HepG2 (cell line): Measurements from ENCODE around the gene PET100. TPM values are rescaled to one million over a fixed set of nuclear protein-coding genes. Genes with fewer than 3 reads are reported as not detected.

Experiments
- CCDC6 ChIP-seq: sonication (generic); formaldehyde crosslinking; IDR thresholded peaks from 2 replicates; pipeline ENCODE4 v1.8.1; 2022; ENCODE audit warnings: mild to moderate bottlenecking, missing genetic modification reagents, moderate library complexity
- JUN ChIP-seq: sonication (generic); formaldehyde crosslinking; IDR thresholded peaks from 2 replicates; pipeline ENCODE4 v1.4.0; 2020; ENCODE audit warnings: mild to moderate bottlenecking, missing genetic modification reagents
- KDM1A ChIP-seq: IDR thresholded peaks from 2 replicates; pipeline ENCODE4 v1.6.1; 2016; ENCODE audit warnings: missing compliant biosample characterization
- POLR2G ChIP-seq: fragments of 200-400 bp; formaldehyde crosslinking; IDR thresholded peaks from 2 replicates; pipeline ENCODE4 v1.6.1; 2018; ENCODE audit warnings: mild to moderate bottlenecking, low read depth, low read length, moderate library complexity
- SRSF1 ChIP-seq: fragments of 200-400 bp; formaldehyde crosslinking; optimal IDR thresholded peaks from 2 replicates; pipeline ENCODE3; 2017; ENCODE audit warnings: mild to moderate bottlenecking, low read depth, low read length, moderate library complexity
- ZBTB38 ChIP-seq: sonication (generic); formaldehyde crosslinking; IDR thresholded peaks from 2 replicates; pipeline ENCODE4 v1.5.1; 2020; ENCODE audit warnings: mild to moderate bottlenecking, missing genetic modification reagents
- ZBTB7A ChIP-seq: sonication (generic); formaldehyde crosslinking; IDR thresholded peaks from 2 replicates; pipeline ENCODE4 v1.8.0; 2022; ENCODE audit warnings: mild to moderate bottlenecking, missing genetic modification reagents
- ZNF350 ChIP-seq: sonication (generic); formaldehyde crosslinking; IDR thresholded peaks from 2 replicates; pipeline ENCODE4 v1.4.0; 2020; ENCODE audit warnings: mild to moderate bottlenecking, low read depth, missing genetic modification reagents, borderline replicate concordance
- ZNF383 ChIP-seq: sonication (generic); formaldehyde crosslinking; IDR thresholded peaks from 2 replicates; pipeline ENCODE4 v1.4.0; 2020; ENCODE audit warnings: missing genetic modification reagents, mild to moderate bottlenecking, borderline replicate concordance
- ZNF891 ChIP-seq: sonication (generic); formaldehyde crosslinking; IDR thresholded peaks from 2 replicates; pipeline ENCODE4 v1.5.0; 2020; ENCODE audit warnings: mild to moderate bottlenecking, missing genetic modification reagents
- polyA plus RNA-seq, 8 experiments: library from polyadenylated mRNA; depleted of rRNA in 3 of 8; stranded (reverse) in 7 of 8; unstranded in 1 of 8; fragments of >200 nt; fragmentation: Illumina TruSeq in 4 of 8; extraction: Trizol in 4 of 8; gene quantifications; 2 replicates each; pipeline versions ENCODE4 v1.2.1 to v1.2.3, GENCODE V29; 2011 to 2016; ENCODE audit warnings: low read depth in 4 of 8, missing spikeins in 1 of 8, mixed read lengths in 1 of 8; ENCODE audit not compliant: insufficient read depth in 1 of 8
- total RNA-seq, 5 experiments: library from RNA; depleted of rRNA; stranded (reverse); fragments of >200 nt; fragmentation: Illumina TruSeq; extraction: Trizol; gene quantifications; 2 replicates each; pipeline ENCODE4 v1.2.3, GENCODE V29; 2016; ENCODE audit warnings: low read depth in 1 of 5
- TF ChIP-seq, protein P1 (sequence below): sonication (generic); formaldehyde crosslinking; IDR thresholded peaks from 2 replicates; pipeline ENCODE4 v1.4.0; 2020; ENCODE audit warnings: missing genetic modification reagents
- TF ChIP-seq, protein P2 (sequence below): sonication (generic); formaldehyde crosslinking; IDR thresholded peaks from 2 replicates; pipeline ENCODE4 v1.8.0; 2022; ENCODE audit warnings: mild to moderate bottlenecking, missing genetic modification reagents, moderate library complexity
- TF ChIP-seq, protein P3 (sequence below): sonication (generic); formaldehyde crosslinking; IDR thresholded peaks from 2 replicates; pipeline ENCODE4; 2020; ENCODE audit warnings: missing genetic modification reagents, mild to moderate bottlenecking, borderline replicate concordance
- TF ChIP-seq, protein P4 (sequence below): sonication (generic); formaldehyde crosslinking; IDR thresholded peaks from 2 replicates; pipeline ENCODE4 v1.8.0; 2023; ENCODE audit warnings: mild to moderate bottlenecking, missing genetic modification reagents
- TF ChIP-seq, protein P5 (sequence below): sonication (generic); formaldehyde crosslinking; IDR thresholded peaks from 2 replicates; pipeline ENCODE4 v1.4.0; 2020; ENCODE audit warnings: missing genetic modification reagents, mild to moderate bottlenecking, borderline replicate concordance
- TF ChIP-seq, protein P6 (sequence below): sonication (generic); formaldehyde crosslinking; IDR thresholded peaks from 2 replicates; pipeline ENCODE4 v1.5.0; 2020; ENCODE audit warnings: mild to moderate bottlenecking, missing genetic modification reagents

Gene PET100
- total and polyA plus RNA-seq, 2 of the 13 experiments (the other 11 are each of a cell fraction or from before 2014, with no cell fraction given): 22.3 to 66.5 TPM

DNA sequence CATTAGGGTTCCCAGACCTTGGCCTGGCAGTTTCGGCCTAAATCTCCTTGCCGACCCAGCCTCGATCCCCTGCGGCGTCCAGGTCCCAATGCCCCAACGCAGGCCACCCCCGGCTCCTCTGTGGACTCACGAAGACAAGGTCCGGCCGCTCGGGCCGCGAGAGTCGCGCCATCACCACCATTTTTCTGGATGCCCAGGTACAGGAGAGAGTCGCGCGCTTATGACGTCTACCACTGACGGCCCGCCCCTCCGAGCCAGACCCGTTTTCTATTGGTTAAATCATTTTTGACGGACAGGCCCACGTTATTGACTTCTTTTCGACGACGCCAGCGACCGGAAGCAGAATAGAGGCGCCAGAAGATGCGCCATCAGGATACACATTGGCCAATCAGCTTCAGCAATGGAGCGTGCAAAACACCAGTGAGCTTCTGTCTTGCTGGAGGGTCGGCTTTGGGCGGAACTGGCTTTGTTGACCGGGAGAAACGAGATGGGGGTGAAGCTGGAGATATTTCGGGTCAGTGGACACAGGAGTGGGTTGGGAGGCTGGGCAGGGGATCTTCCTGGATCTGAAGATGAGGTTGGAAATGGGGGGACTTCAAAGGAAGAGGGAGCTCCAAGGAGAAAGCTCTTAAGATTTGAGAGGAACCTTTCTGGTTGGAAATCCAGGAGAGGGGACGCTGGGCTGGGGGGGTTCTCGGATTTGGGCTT is at the start of gene PET100, which contains the start of gene XAB2 (continued):
- TF ChIP-seq SRSF1 (peak; percentile 23), ZNF891 (no peak), JUN (CRISPR knock-in tag) (no peak), ZNF383 (CRISPR knock-in tag) (no peak), POLR2G (peak; percentile 77), ZBTB7A (CRISPR knock-in tag) (no peak), ZNF350 (peak; percentile 32; the same call in 1 of the 2 replicates), KDM1A (CRISPR knock-in tag) (no peak), ZBTB38 (CRISPR knock-in tag) (no peak), CCDC6 (no peak)
- TF ChIP-seq, protein P1, sequence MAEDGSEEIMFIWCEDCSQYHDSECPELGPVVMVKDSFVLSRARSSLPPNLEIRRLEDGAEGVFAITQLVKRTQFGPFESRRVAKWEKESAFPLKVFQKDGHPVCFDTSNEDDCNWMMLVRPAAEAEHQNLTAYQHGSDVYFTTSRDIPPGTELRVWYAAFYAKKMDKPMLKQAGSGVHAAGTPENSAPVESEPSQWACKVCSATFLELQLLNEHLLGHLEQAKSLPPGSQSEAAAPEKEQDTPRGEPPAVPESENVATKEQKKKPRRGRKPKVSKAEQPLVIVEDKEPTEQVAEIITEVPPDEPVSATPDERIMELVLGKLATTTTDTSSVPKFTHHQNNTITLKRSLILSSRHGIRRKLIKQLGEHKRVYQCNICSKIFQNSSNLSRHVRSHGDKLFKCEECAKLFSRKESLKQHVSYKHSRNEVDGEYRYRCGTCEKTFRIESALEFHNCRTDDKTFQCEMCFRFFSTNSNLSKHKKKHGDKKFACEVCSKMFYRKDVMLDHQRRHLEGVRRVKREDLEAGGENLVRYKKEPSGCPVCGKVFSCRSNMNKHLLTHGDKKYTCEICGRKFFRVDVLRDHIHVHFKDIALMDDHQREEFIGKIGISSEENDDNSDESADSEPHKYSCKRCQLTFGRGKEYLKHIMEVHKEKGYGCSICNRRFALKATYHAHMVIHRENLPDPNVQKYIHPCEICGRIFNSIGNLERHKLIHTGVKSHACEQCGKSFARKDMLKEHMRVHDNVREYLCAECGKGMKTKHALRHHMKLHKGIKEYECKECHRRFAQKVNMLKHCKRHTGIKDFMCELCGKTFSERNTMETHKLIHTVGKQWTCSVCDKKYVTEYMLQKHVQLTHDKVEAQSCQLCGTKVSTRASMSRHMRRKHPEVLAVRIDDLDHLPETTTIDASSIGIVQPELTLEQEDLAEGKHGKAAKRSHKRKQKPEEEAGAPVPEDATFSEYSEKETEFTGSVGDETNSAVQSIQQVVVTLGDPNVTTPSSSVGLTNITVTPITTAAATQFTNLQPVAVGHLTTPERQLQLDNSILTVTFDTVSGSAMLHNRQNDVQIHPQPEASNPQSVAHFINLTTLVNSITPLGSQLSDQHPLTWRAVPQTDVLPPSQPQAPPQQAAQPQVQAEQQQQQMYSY: no peak
- TF ChIP-seq, protein P2, sequence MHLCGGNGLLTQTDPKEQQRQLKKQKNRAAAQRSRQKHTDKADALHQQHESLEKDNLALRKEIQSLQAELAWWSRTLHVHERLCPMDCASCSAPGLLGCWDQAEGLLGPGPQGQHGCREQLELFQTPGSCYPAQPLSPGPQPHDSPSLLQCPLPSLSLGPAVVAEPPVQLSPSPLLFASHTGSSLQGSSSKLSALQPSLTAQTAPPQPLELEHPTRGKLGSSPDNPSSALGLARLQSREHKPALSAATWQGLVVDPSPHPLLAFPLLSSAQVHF (CRISPR knock-in tag): no peak
- TF ChIP-seq, protein P3, sequence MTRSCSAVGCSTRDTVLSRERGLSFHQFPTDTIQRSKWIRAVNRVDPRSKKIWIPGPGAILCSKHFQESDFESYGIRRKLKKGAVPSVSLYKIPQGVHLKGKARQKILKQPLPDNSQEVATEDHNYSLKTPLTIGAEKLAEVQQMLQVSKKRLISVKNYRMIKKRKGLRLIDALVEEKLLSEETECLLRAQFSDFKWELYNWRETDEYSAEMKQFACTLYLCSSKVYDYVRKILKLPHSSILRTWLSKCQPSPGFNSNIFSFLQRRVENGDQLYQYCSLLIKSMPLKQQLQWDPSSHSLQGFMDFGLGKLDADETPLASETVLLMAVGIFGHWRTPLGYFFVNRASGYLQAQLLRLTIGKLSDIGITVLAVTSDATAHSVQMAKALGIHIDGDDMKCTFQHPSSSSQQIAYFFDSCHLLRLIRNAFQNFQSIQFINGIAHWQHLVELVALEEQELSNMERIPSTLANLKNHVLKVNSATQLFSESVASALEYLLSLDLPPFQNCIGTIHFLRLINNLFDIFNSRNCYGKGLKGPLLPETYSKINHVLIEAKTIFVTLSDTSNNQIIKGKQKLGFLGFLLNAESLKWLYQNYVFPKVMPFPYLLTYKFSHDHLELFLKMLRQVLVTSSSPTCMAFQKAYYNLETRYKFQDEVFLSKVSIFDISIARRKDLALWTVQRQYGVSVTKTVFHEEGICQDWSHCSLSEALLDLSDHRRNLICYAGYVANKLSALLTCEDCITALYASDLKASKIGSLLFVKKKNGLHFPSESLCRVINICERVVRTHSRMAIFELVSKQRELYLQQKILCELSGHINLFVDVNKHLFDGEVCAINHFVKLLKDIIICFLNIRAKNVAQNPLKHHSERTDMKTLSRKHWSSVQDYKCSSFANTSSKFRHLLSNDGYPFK (CRISPR knock-in tag): peak; percentile 77; the same call in 1 of the 2 replicates
- TF ChIP-seq, protein P4, sequence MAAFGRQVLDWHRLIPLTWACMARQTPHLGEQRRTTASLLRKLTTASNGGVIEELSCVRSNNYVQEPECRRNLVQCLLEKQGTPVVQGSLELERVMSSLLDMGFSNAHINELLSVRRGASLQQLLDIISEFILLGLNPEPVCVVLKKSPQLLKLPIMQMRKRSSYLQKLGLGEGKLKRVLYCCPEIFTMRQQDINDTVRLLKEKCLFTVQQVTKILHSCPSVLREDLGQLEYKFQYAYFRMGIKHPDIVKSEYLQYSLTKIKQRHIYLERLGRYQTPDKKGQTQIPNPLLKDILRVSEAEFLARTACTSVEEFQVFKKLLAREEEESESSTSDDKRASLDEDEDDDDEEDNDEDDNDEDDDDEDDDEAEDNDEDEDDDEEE: no peak
- TF ChIP-seq, protein P5, sequence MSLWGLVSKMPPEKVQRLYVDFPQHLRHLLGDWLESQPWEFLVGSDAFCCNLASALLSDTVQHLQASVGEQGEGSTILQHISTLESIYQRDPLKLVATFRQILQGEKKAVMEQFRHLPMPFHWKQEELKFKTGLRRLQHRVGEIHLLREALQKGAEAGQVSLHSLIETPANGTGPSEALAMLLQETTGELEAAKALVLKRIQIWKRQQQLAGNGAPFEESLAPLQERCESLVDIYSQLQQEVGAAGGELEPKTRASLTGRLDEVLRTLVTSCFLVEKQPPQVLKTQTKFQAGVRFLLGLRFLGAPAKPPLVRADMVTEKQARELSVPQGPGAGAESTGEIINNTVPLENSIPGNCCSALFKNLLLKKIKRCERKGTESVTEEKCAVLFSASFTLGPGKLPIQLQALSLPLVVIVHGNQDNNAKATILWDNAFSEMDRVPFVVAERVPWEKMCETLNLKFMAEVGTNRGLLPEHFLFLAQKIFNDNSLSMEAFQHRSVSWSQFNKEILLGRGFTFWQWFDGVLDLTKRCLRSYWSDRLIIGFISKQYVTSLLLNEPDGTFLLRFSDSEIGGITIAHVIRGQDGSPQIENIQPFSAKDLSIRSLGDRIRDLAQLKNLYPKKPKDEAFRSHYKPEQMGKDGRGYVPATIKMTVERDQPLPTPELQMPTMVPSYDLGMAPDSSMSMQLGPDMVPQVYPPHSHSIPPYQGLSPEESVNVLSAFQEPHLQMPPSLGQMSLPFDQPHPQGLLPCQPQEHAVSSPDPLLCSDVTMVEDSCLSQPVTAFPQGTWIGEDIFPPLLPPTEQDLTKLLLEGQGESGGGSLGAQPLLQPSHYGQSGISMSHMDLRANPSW (CRISPR knock-in tag): no peak
- TF ChIP-seq, protein P6, sequence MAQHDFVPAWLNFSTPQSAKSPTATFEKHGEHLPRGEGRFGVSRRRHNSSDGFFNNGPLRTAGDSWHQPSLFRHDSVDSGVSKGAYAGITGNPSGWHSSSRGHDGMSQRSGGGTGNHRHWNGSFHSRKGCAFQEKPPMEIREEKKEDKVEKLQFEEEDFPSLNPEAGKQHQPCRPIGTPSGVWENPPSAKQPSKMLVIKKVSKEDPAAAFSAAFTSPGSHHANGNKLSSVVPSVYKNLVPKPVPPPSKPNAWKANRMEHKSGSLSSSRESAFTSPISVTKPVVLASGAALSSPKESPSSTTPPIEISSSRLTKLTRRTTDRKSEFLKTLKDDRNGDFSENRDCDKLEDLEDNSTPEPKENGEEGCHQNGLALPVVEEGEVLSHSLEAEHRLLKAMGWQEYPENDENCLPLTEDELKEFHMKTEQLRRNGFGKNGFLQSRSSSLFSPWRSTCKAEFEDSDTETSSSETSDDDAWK: no peak
